GM18909 (cell line): ENCODE data around the gene DCP1B.

Source experiments
- ATAC-seq: cut with Tn5 transposase; IDR thresholded peaks from one replicate; pipeline ENCODE4 v1.9.1; 2021; ENCODE audit warnings: mild to moderate bottlenecking; ENCODE audit not compliant: unreplicated experiment, poor library complexity

The DCP1B gene

DNA sequence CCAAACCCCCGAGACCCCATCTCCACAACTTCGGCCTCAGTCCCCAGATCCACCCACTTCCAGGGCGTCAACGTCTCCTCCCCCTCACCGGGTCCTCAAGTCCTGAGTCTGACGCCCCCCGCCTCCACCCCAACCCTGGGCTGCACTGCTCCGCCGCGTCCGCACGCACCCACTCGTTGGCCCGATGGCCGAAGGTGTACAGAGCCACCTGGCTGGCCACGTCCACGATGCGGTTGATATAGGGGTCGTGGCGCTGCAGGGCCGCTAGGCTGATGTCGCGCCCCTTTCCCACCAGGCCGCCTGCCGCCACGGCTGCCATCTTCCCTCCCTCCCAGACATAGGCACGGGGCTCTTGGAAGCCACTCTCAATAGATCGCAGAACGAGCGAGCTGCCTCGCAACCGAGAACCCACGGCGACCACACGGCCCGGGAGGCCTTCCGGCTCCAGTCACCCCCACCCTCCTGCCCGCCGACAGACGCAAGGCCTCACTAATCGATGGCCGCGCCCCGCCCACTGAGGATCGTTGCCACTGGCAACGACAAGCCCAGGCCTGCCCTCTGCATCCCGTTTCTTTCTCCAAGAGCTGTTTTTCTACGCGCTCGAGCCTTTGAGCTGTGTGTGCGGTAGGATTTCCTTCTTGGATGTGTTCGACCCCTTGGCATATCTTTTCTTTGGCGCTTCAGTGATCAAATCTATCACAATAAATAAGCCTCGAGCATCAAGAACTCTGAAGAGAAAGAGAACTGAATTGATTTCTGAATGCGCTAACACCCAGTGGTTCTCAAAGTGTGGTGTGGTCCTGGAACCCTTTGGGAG is at the start of gene DCP1B:
Gene DCP1B, minus strand, starts transcription at position 345 of the 817 bp plus-strand sequence. Its CDS starts 26 bp downstream, at position 319.
- ATAC-seq, result peak; percentile 98

DNA sequence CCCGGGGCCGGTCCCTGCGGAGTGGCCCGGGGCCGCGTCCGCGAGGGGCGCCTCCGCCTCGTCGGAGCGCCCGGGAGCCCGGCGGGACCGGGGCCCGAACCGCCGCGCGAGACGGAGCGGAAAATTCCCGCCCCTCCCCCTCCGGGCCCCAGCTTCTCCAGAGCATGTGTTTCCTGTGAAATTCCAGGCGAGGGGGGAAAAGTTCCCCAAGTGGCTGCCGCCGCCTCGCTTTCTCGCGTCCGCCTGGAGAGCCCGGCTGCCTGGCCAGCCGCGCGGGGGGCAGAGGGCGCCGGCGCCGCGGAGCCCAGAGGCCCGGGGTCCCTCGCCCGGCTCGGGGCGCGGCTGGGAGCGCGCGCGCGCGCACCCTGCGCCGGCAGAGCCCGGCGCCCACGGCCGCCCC is 49.4 kb upstream of the DCP1B start:
- no peak for ATAC-seq

- ATAC-seq, result no peak
Measured at GRCh38 chr12:2052826-2053678, 48.8 kb upstream of the DCP1B start, which contains the start of gene CACNA1C. Gene CACNA1C, plus strand, starts transcription at chr12:2052987. Its CDS starts 576 bp downstream, at chr12:2053563.

- ATAC-seq, result no peak
Measured at GRCh38 chr12:2051700-2052621, 47.7 kb upstream of the DCP1B start.

DNA sequence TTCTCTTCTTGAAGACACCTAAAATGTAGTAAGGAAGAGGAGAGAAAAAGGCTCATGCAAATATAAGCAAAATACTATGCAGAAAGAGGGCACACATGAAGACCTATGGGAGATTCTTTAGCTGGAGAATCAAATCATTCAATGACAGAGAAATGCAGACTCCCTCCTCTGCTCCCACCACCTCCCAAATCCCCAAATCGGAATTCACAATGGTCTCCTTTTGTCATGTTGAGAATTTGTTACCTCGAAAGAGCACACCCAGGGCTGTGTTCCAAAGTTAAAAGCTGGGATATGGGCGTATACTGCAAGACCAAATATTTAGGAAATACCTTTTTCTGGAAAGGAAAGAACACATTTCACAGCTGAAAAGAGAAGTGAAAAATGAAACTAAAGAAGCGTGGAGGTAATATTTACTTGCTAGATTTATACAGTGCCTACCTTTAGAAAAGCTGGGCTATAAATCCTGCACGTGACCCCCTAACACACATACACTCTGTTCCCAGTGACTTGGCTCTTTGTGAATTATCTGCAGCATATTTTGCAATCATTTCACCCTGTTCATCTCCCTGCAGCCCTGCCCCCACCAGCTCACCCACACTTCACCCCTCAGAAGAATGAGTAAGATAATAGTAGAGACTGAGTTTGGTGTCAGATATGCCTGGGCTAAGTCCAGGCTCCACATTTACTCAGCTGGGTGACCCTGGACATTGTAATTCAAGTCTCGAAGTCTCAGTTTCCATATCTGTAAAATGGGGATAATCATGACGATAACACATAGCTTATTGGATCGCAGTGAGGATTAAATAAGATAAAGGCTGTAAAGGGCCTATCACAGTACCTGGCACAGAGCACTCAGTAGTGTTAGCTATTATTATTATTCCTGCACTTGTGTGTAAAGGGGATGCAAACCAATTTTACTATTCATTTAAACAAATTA is 45.6 kb upstream of the DCP1B start:
- ATAC-seq, result no peak

- ATAC-seq, result no peak
Measured at GRCh38 chr12:2047752-2048151, 43.5 kb upstream of the DCP1B start.

GRCh38 chr12:2046957-2047356 is 42.7 kb upstream of the DCP1B start:
- no peak for ATAC-seq

DNA sequence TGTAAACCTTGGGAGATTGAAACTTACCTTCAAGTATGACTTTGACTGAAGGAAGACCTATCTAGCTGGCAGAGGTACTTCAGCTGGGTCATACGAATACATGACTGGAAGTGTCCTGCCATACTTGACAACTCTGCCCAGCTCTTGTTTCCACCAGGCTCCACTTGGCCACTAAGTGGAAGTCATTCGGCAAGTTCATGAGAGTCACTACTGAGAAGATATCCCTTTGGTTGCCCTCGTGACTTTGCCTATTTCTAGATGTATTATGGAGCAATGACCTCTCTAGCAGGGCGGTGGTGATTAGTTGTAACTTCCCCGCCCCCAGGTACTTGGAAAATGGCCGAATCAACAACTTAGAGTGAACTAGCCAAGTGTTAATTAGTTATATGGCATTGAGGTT is 39.9 kb upstream of the DCP1B start:
- no peak for ATAC-seq

DNA sequence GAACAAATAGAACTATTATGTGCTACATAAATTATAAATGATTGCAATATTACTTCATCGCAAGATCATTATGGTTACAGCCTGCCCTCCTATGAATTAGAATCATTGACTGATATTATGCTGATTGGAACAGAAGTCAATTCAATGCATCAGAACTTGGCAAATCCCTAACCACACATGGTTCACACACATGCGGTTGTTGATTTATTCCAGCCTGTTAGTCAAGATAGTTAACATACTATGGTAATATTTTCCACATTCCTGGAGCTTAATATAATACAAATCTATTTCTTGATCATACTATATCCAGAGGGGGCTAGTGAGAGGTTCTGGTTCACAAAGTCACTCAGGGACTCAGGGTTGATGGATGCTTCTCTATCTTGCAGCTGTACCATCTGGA is 38.8 kb upstream of the DCP1B start:
- no peak for ATAC-seq

GRCh38 chr12:2039034-2039433 is 34.8 kb upstream of the DCP1B start:
- no peak for ATAC-seq

DNA sequence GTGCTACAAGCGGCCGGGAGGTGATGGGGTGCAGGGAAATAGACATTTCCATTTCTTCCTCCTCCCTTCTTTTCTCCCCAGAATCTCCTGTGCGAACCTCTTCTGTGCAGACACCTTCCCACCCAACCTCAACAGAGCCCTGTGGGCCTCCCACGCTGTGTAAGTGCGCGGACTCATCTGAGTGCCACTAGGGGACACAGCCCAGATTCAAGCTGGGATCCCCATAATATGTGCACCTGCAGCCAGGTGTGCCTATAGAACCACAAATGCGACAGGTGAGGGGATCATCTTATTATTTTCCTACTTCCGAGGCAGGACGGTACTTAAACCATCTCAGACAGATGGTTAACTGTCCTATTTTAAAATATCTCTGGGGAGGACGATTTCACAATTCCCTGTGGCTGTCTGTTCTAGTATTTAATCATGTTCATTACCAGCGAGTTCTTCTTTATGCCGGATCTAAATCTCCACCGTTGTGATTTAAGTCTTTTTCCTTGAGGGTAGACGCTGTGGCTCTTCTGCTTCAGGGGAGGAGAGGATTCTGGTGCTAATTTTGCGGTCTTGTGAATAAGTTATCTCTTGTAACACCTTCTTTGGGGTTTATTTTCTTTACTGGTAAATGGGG is 31.3 kb upstream of the DCP1B start:
- ATAC-seq, result no peak

GRCh38 chr12:2034633-2035430 is 30.6 kb upstream of the DCP1B start:
- peak; percentile 79 for ATAC-seq

- no peak for ATAC-seq
Measured at GRCh38 chr12:2032506-2032905, 28.2 kb upstream of the DCP1B start.

- no peak for ATAC-seq
Measured at GRCh38 chr12:2029851-2030250, 25.6 kb upstream of the DCP1B start.

DNA sequence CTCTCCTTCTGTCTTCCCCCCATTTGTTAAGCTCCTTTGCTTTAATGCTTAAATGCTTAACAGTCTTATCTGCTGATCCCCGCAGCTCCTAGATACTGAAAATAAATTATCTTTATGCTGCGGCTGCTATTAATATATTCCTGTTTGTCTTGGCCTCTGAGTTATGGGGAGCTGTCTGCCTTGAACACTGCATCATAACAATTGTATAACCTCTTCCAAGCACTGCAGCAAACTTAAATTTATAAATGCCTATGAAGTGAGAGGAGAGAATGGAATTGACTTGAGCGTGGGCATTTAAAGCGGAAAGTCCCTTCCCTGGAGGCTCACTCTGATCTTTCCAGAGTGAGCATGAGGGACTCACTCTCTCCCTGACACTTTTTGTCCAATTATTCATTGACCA is 23.1 kb upstream of the DCP1B start:
- ATAC-seq, result no peak

- ATAC-seq, result no peak
Measured at GRCh38 chr12:2023365-2023764, 19.1 kb upstream of the DCP1B start.

DNA sequence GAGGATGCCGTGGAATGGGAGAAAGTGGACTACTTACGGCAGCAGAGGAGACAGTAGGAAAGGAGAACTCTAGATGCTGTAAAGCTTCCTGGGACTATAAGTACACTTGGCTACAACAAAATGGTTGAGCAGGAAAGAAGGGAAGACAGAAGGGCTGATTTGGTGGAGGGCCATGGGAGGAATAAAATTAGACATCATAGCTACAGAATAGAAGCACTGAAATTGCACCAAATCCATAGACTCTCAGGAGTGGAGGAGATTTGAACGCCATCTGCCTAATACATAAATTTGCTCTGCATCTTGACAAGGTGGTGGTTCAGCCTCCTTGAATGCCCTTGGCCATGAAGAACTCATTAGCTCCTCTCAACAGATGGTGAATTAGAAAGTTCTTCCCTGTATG is 16.3 kb upstream of the DCP1B start:
- ATAC-seq, result no peak

GRCh38 chr12:2019126-2019525 is 14.9 kb upstream of the DCP1B start:
- no peak for ATAC-seq
